AG04449 (cell line): ENCODE results near the gene IL6.
"Not testable (repeated sequence)": the region's sequence is repeated elsewhere in the genome, so short reads cannot be mapped to it uniquely, and the experiment has no call there.

Experiments used
- CTCF ChIA-PET: fragments of 350-600 bp; formaldehyde crosslinking; extraction: SDS; loops from one replicate; lab custom pipeline; 2021; ENCODE audit warnings: antibody characterized with exemption; lab: Yijun Ruan, JAX
- POLR2A ChIA-PET: fragments of 400-600, 350-600 bp; formaldehyde crosslinking; extraction: SDS; loops from one replicate; lab custom pipeline; 2020; ENCODE audit warnings: antibody characterized with exemption, inconsistent platforms; lab: Yijun Ruan, JAX
- DNase-seq: peaks from one replicate; pipeline ENCODE4 v3.0.0-alpha.2; 2010; ENCODE audit warnings: low read depth, low spot score
- H3K4me3 ChIP-seq: 2 replicates; pipeline ENCODE4 v1.5.1; 2011; ENCODE audit warnings: low read depth, mild to moderate bottlenecking, control low read depth, low read length
- TF ChIP-seq, protein P1 (sequence below): IDR thresholded peaks from one replicate; pipeline ENCODE4 v1.5.1; 2011; ENCODE audit warnings: mild to moderate bottlenecking, moderate library complexity, low read length, control low read depth, inconsistent platforms; ENCODE audit not compliant: insufficient read depth; ENCODE audit errors: missing control alignments

The IL6 gene

DNA sequence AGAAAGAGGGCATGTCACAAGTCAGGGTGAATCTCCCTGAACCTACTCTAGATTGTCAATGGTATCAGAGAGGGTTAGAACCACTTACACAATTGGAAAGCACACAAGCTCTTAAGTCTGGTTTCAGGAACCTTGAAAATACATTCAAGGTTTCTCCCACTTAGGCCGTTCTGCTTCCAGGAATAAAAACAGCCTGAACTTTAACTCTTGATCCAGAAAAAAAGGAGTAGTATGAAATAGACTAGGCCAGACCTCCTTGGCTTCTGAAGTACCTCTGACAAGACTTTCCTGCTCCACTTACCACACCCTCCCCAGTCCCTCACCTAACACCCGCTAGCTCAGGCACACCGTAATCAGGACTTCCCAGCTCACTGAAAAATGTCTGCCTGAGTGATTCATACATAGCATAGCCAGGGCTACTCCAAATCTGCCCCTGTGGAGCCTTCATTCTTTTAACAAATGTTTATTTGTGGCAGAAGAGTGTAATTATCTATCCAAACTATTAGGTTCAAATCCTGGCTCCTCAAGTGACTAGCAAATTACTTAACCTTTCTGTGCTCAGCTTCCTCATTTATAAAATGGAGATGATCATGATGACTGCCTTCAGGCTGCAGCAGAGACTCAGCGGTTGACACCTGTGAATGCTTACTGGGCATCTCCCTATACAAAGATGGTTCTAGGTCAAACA, 30.3 kb upstream of the IL6 start:
- DNase-seq, result no peak
- TF ChIP-seq, protein P1, sequence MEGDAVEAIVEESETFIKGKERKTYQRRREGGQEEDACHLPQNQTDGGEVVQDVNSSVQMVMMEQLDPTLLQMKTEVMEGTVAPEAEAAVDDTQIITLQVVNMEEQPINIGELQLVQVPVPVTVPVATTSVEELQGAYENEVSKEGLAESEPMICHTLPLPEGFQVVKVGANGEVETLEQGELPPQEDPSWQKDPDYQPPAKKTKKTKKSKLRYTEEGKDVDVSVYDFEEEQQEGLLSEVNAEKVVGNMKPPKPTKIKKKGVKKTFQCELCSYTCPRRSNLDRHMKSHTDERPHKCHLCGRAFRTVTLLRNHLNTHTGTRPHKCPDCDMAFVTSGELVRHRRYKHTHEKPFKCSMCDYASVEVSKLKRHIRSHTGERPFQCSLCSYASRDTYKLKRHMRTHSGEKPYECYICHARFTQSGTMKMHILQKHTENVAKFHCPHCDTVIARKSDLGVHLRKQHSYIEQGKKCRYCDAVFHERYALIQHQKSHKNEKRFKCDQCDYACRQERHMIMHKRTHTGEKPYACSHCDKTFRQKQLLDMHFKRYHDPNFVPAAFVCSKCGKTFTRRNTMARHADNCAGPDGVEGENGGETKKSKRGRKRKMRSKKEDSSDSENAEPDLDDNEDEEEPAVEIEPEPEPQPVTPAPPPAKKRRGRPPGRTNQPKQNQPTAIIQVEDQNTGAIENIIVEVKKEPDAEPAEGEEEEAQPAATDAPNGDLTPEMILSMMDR, result no peak
- CTCF ChIA-PET, result interaction anchor here (0.8 to 1.7 kb wide), 4 partner anchors 9 to 136 kb away, joined by 3 to 4 read pairs (median 3); no protein-coding TSS in a partner anchor
- H3K4me3 ChIP-seq, result no peak overlapping the region
- POLR2A ChIA-PET, result no interaction called here

DNA sequence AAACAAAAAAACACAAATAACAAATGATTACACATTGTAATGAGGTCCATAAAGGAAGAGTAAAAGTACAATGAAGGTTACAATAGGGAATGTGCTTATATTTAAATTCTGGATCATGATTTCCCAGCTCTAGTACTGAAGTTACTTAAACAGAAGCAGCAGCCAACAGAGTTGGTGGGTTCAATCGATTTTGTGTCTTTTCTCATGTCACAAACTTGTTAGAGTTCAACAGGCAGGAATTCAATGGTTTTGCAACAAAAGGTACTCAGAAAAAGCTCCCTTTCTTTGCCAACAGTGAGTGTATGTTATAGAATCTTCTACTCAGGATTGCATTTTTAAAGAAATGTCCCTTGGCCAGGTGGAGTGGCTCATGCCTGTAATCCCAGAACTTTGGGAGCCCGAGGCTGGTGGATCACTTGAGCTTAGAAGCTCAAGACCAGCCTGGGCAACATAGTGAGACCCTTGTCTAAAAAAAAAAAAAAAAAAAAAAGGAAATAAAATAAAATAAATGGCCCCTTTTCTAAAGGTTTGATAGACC, 29.6 kb upstream of the IL6 start:
- no peak for DNase-seq
- ChIA-PET POLR2A (no interaction called here), CTCF (interaction anchor here (0.8 to 1.0 kb wide), 2 partner anchors 11 to 28 kb away, joined by 3 to 4 read pairs; no protein-coding TSS in a partner anchor)
- no peak overlapping the region for H3K4me3 ChIP-seq
- TF ChIP-seq, protein P1, result no peak

DNA sequence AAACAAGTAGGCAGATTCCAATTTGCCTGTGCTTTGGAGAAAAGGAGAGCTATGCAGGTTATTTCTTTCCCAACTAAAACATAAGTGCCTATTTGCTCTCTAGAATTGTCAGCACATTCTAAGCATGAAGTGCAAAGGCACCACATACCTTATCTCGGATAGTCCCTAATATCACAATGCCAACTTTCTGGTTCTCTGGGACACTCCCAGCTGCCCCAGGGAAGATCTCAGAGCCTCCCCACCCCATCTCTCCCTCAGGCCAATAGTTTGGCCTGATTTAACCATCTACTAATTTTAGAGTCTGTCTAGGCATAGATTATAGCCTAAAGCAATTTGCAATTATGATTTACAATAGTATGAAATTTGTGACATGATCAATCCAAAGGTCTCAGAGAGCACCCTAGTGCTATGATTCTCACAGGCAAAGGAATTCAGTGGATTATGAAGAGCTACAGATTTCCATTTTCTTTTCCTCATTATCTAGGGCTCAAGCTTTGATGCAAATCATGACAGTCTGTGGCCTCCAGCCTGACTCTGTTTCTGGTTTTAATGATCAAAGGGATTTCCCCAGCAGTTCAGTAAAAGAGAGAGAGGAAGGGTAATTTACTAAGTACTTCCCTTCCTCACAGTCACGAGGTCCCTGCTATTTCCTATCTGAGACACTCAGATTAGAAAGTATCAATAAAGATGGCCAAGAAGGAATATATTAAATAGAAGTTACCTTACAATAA, 29.0 kb upstream of the IL6 start:
- DNase-seq, result no peak
- ChIA-PET POLR2A (no interaction called here), CTCF (interaction anchor here (1.0 kb wide), 1 partner anchor 28 kb away, joined by 4 read pairs; no protein-coding TSS in a partner anchor)
- TF ChIP-seq, protein P1, result no peak
- H3K4me3 ChIP-seq, result no peak overlapping the region

DNA sequence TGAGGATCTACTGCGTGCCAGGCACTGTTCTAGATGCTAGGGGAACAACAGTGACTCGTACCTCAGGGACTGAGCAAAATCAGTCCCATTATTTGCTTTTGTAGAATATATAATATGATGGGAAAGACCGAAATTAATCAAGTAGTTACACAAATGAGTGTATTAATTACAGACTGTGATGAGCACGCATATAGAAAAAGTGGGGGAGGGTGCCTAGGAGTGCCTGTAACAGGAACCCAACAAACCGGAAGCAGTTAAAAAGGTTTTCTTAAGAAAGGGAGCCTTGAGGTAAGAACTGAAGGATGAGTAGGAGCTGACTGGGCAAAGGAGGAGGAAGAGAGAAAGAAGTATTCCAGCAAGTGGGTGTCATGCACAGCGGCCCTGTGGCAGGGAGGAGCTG, 28.2 kb upstream of the IL6 start:
- TF ChIP-seq, protein P1, result no peak
- ChIA-PET POLR2A (no interaction called here), CTCF (interaction anchor here (1.2 kb wide), 1 partner anchor 136 kb away, joined by 3 read pairs; no protein-coding TSS in a partner anchor)
- no peak for DNase-seq
- no peak overlapping the region for H3K4me3 ChIP-seq

DNA sequence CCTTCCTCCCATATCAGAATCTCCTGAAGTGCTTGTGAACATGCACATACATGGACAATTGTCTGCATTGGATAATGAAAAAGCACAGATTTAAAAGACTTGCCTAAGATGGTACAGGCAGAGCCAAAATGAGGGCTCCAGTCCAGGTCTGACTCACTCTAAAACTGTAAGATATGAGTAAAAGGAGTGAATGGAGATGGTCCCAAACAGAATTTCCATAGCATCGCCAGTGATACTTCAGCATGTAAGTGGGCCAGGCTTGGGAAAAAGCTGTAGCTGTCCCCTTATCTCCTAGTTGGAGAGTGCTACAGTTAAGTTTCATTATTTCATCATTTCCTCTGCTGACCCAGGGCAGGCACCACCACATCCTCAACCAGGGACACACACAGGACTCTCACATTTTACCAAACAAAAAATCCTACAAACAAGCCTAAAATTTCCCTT, 26.4 kb upstream of the IL6 start:
- TF ChIP-seq, protein P1, result no peak
- DNase-seq, result no peak
- ChIA-PET POLR2A (no interaction called here), CTCF (interaction anchor here (0.6 to 2.0 kb wide), 6 partner anchors 17 to 141 kb away, joined by 3 to 6 read pairs (median 4); no protein-coding TSS in a partner anchor)
- H3K4me3 ChIP-seq, result no peak overlapping the region

DNA sequence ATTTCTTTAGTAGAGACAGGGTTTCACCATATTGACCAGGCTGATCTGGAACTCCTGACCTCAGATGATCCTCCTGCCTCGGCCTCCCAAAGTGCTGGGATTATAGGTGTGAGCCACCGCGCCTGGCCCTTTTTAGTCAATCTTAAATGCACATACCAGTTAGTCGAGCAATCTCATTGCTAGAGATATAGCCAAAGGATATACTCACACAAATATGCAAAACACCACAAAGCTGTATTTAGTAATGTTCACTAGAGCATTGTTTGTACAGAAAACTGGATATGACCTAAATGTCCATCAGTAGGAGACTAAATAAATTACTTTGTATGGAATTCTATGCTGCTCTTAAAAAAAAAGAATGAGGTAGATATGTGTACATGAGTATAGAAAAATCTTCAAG, 24.5 kb upstream of the IL6 start:
- CTCF ChIA-PET, result no interaction called here
- TF ChIP-seq, protein P1, result no peak

DNA sequence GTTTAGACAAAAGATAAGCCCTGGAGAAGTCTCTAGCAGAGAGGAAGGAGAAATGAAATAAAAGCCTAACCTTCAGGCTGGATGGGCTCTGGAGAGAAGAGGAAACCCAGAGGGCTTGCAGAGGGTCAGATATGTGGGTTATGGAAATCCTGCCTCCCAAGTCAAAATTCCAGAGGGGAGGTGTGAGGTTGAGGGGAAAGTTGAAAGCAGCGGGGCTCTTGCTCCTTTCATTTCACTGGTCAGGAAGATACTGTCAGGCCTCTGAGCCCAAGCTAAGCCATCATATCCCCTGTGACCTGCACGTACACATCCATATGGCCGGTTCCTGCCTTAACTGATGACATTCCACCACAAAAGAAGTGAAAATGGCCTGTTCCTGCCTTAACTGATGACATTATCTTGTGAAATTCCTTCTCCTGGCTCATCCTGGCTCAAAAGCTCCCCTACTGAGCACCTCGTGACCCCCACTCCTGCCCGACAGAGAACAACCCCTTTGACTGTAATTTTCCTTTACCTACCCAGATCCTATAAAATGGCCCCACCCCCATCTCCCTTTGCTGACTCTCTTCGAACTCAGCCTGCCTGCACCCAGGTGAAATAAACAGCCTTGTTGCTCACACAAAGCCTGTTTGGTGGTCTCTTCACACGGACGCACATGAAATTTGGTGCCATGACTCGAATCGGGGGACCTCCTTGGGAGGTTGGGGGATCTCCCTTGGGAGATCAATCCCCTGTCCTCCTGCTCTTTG, 23.7 kb upstream of the IL6 start:
- H3K4me3 ChIP-seq, POLR2A ChIA-PET, DNase-seq, CTCF ChIA-PET: not testable (repeated sequence)

More for the DNA sequence above, 24.5 kb upstream of the IL6 start:
- POLR2A ChIA-PET, result no interaction called here
- DNase-seq, result no peak
- H3K4me3 ChIP-seq, result no peak overlapping the region

DNA sequence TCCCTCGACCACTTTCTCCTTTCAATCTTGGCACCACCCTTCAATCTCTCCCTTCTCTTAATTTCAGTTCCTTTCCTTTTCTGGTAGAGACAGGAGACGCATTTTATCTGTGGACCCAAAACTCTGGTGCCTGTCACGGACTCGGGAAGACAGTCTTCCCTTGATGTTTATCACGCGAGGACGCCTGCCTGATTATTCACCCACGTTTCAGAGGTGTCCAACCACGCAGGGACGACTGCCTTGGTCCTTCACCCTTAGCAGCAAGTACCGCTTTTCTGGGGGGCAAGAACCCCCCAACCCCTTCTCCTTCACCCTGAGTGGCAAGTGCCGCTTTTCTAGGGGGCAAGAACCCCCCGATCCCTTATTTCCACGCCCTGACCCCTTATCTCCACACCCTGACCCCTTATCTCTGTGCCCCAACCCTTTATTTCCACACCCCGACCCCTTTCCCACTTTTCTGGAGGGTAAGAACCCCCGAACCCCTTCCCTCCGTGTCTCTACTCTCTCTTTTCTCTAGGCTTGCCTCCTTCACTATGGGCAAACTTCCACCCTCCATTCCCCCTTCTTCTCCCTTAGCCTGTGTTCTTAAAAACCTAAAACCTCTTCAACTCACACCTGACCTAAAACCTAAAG, 22.9 kb upstream of the IL6 start:
- CTCF ChIA-PET, DNase-seq, H3K4me3 ChIP-seq: not testable (repeated sequence)
- POLR2A ChIA-PET, result interaction anchor here (0.8 kb wide), 1 partner anchor 14 kb away, joined by 3 read pairs; no protein-coding TSS in a partner anchor
